GM12878 (cell line): Measurements from ENCODE around the gene OR10J5. TPM values are rescaled to one million over a fixed set of nuclear protein-coding genes. Genes with fewer than 3 reads are reported as not detected.

Experiments
- ATAC-seq: fragments of 200-7000 bp; cut with Tn5 transposase; 3 replicates; pipeline ENCODE4 v1.9.1; 2020; ENCODE audit warnings: mild to moderate bottlenecking, moderate library complexity
- BruUV-seq: library from RNA; stranded (reverse); fragments of 400-500 nt; replicated peaks from 2 replicates; lab custom pipeline; 2021; lab: Mats Ljungman, UMichigan
- CTCF ChIA-PET: fragments of 300-600 bp; sonication (Branson Sonifier 250); formaldehyde crosslinking; extraction: SDS; loops from one replicate; lab custom pipeline; 2021; ENCODE audit warnings: inconsistent platforms; lab: Yijun Ruan, JAX
- POLR2A ChIA-PET: fragments of 350-600 bp; formaldehyde crosslinking; extraction: SDS; loops from one replicate; lab custom pipeline; 2021; ENCODE audit warnings: inconsistent platforms; lab: Charles Lee
- RAD21 ChIA-PET: fragments of 300-600 bp; sonication (Branson Sonifier 250); formaldehyde crosslinking; loops from one replicate; lab custom pipeline; 2023; ENCODE audit warnings: antibody characterized with exemption; ENCODE audit not compliant: unreplicated experiment; lab: Charles Lee
- SMC1A ChIA-PET: fragments of 300-600 bp; sonication (Branson Sonifier 250); formaldehyde crosslinking; loops from one replicate; lab custom pipeline; 2023; ENCODE audit not compliant: unreplicated experiment, uncharacterized antibody; lab: Charles Lee
- DNase-seq: peaks from one replicate; pipeline ENCODE4 v3.0.0-alpha.2; 2011; ENCODE audit warnings: low read depth, low spot score
- FAIRE-seq: peaks from 3 replicates; lab custom pipeline; 2011; peaks lifted over from hg19 to GRCh38; lab: Jason Lieb, UNC
- H2AFZ ChIP-seq: 2 replicates; pipeline ENCODE4 v1.6.0; 2011; ENCODE audit warnings: low read depth, low read length, control low read depth; ENCODE audit not compliant: control insufficient read depth
- H3K27ac ChIP-seq: 2 replicates; pipeline ENCODE4 v1.5.1; 2011; ENCODE audit warnings: control low read depth; ENCODE audit not compliant: control insufficient read depth, insufficient read depth
- H3K27me3 ChIP-seq, 2 experiments: replicated peaks in 1 of 2; 2 replicates each; pipeline versions ENCODE4 v1.6.0 to v1.6.1; 2011; ENCODE audit warnings: low read length in 1 of 2; ENCODE audit not compliant: control insufficient read depth in 2 of 2, insufficient read depth in 2 of 2
- H3K36me3 ChIP-seq, 2 experiments: 2 replicates each; pipeline ENCODE4 v1.5.1; 2011; ENCODE audit warnings: low read length in 1 of 2; ENCODE audit not compliant: control insufficient read depth in 2 of 2, insufficient read depth in 2 of 2
- H3K4me1 ChIP-seq: 2 replicates; pipeline ENCODE4 v1.6.1; 2011; ENCODE audit warnings: mild to moderate bottlenecking, low read length, moderate library complexity, mixed read lengths; ENCODE audit not compliant: control insufficient read depth, insufficient read depth
- H3K4me2 ChIP-seq: 2 replicates; pipeline ENCODE4 v1.6.0; 2011; ENCODE audit warnings: control low read depth; ENCODE audit not compliant: control insufficient read depth, insufficient read depth
- H3K4me3 ChIP-seq: fragments of 200-600 bp; sonication (generic); 2 replicates; pipeline ENCODE4 v1.5.1; 2016
- H3K79me2 ChIP-seq: 2 replicates; pipeline ENCODE4 v1.6.0; 2011; ENCODE audit warnings: low read length; ENCODE audit not compliant: control insufficient read depth, insufficient read depth
- H3K9ac ChIP-seq: 2 replicates; pipeline ENCODE4 v1.8.0; 2011; ENCODE audit warnings: low read length, control low read depth, mixed read lengths; ENCODE audit not compliant: control insufficient read depth, insufficient read depth
- H3K9me3 ChIP-seq: replicated peaks from 3 replicates; pipeline ENCODE4 v1.5.1; 2011; ENCODE audit warnings: mild to moderate bottlenecking, low read length; ENCODE audit not compliant: control insufficient read depth, insufficient read depth
- H4K20me1 ChIP-seq: 2 replicates; pipeline ENCODE4 v1.6.0; 2011; ENCODE audit not compliant: control insufficient read depth, insufficient read depth
- CHD4 ChIP-seq: fragments of 200-600 bp; sonication (generic); IDR thresholded peaks from 2 replicates; pipeline ENCODE4 v1.6.1; 2016; ENCODE audit warnings: mild to moderate bottlenecking
- JUNB ChIP-seq: IDR thresholded peaks from 2 replicates; pipeline ENCODE4 v1.6.1; 2016; ENCODE audit warnings: antibody characterized with exemption, mild to moderate bottlenecking
- SP1 ChIP-seq: IDR thresholded peaks from one replicate; pipeline ENCODE4 v1.6.1; 2011; ENCODE audit warnings: low read depth, low read length
- STAT1 ChIP-seq: fragments of 450-650 bp; conservative IDR thresholded peaks from 2 replicates; pipeline ENCODE4 v1.6.1; 2014; ENCODE audit warnings: antibody characterized with exemption, mild to moderate bottlenecking
- ZNF207 ChIP-seq: fragments of 450-650 bp; IDR thresholded peaks from 2 replicates; pipeline ENCODE4 v1.6.1; 2014; ENCODE audit warnings: antibody characterized with exemption, mild to moderate bottlenecking, borderline replicate concordance
- WGBS: methylation state at CpG from one replicate; pipeline ENCODE4 v1.1.6; 2016; ENCODE audit warnings: low lambda C conversion rate; ENCODE audit not compliant: insufficient replicate concordance, insufficient coverage; ENCODE audit errors: missing lambda C conversion rate; 5-methylcytosine and 5-hydroxymethylcytosine counted together
- in situ Hi-C: fragments of 300-500 bp; cut with MboI; formaldehyde crosslinking; loops from 9 replicates; pipeline ENCODE4 v1.14.3; 2018; ENCODE audit warnings: mixed read lengths
- intact Hi-C: fragments of 100-400 bp; cut with micrococcal nuclease; formaldehyde crosslinking; loops from one replicate; pipeline ENCODE4 v1.14.2; 2022; ENCODE audit not compliant: unreplicated experiment
- polyA plus RNA-seq, 11 experiments: library from polyadenylated mRNA; depleted of rRNA in 4 of 11; unstranded in 6 of 11; stranded (reverse) in 5 of 11; fragments of >200 nt; fragmentation: Nextera tagmentation in 4 of 11; fragmentation: Illumina TruSeq in 1 of 11; extraction: Ambion mirVana in 4 of 11; extraction: Trizol in 1 of 11; gene quantifications; 1 replicate in 1 of 11; 2 replicates in 10 of 11; pipeline versions ENCODE4 v1.2.1 to v1.2.3, GENCODE V29; 2011 to 2016; ENCODE audit warnings: inconsistent platforms in 2 of 11, missing spikeins in 2 of 11, low read depth in 1 of 11
- total RNA-seq, 4 experiments: library from RNA; depleted of rRNA in 3 of 4; stranded (reverse); fragments of >200 nt in 3 of 4; fragmentation: Illumina TruSeq in 1 of 4; extraction: Trizol in 1 of 4; gene quantifications; 2 replicates each; pipeline versions ENCODE4 v1.2.1 to v1.2.3, GENCODE V29; 2013 to 2021
- TF ChIP-seq, protein P1 (sequence below), 3 experiments: IDR thresholded peaks in 2 of 3; conservative IDR thresholded peaks in 1 of 3; 2 replicates each; pipeline ENCODE4 v1.5.1; 2011; ENCODE audit warnings: low read depth in 3 of 3, low read length in 3 of 3, mild to moderate bottlenecking in 3 of 3, control low read depth in 2 of 3, moderate library complexity in 2 of 3, inconsistent platforms in 1 of 3, mixed read lengths in 1 of 3; ENCODE audit not compliant: control insufficient read depth in 2 of 3, insufficient read depth in 1 of 3; ENCODE audit errors: extremely low read depth in 1 of 3
- TF ChIP-seq, protein P2 (sequence below): IDR thresholded peaks from 2 replicates; pipeline ENCODE4 v1.6.1; 2012; ENCODE audit warnings: mild to moderate bottlenecking, low read depth, low read length

The OR10J5 gene
- total and polyA plus RNA-seq, 10 of the 15 experiments (the other 5 are each of a cell fraction or from before 2014, with no cell fraction given) = not detected

DNA sequence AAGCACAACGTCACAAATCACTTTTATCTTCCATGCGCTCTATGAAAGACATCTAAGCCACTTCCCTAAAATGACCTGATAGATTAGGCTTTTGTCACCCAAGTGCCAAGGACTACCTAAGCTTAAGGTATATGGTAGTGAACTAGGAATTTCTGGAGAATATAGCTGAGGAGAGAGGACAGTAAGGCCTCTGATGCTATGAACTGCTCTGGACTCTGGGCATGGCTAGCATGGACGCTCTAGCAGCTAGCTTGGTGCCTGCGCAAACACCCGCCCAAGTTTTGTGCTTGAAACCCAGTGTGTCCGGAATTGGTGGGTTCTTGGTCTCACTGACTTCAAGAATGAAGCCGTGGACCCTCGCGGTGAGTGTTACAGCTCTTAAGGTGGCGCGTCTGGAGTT, 42.5 kb downstream of the OR10J5 start:
- DNase-seq (no peak), ATAC-seq (no peak), FAIRE-seq (no peak)
- no peaks in the 10 kb centered on the region for H3K4me1 ChIP-seq
- POLR2A ChIA-PET = no interaction called here
- intact Hi-C loops = no loop called here
- CTCF ChIA-PET = no interaction called here
- no peaks in the 10 kb centered on the region for H3K36me3 ChIP-seq
- H3K4me3 ChIP-seq = no peak overlapping the region
- SMC1A ChIA-PET = interaction anchor here (2.2 kb wide), 1 partner anchor 11 kb away, joined by 6 read pairs; no protein-coding TSS in a partner anchor
- no peak overlapping the region for H3K9ac ChIP-seq
- H3K27ac ChIP-seq = no peak overlapping the region
- no peaks in the 10 kb centered on the region for H3K27me3 ChIP-seq
- in situ Hi-C loops = no loop called here
- H2AFZ ChIP-seq = no peak overlapping the region
- H3K4me2 ChIP-seq = no peak overlapping the region
- RAD21 ChIA-PET = no interaction called here
- no peak for TF ChIP-seq ZNF207
- no peak for TF ChIP-seq CHD4
- TF ChIP-seq, protein P1, sequence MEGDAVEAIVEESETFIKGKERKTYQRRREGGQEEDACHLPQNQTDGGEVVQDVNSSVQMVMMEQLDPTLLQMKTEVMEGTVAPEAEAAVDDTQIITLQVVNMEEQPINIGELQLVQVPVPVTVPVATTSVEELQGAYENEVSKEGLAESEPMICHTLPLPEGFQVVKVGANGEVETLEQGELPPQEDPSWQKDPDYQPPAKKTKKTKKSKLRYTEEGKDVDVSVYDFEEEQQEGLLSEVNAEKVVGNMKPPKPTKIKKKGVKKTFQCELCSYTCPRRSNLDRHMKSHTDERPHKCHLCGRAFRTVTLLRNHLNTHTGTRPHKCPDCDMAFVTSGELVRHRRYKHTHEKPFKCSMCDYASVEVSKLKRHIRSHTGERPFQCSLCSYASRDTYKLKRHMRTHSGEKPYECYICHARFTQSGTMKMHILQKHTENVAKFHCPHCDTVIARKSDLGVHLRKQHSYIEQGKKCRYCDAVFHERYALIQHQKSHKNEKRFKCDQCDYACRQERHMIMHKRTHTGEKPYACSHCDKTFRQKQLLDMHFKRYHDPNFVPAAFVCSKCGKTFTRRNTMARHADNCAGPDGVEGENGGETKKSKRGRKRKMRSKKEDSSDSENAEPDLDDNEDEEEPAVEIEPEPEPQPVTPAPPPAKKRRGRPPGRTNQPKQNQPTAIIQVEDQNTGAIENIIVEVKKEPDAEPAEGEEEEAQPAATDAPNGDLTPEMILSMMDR (IDR thresholded peaks at IDR 0.05 in 2 of 3, conservative IDR thresholded peaks at IDR 0.05 in 1 of 3; ENCODE audit: control insufficient read depth in 2 of 3, extremely low read depth in 1 of 3, insufficient read depth in 1 of 3, low read depth in 3 of 3, low read length in 3 of 3) = no peak
- no peak for TF ChIP-seq JUNB
- no peaks in the 10 kb centered on the region for H3K79me2 ChIP-seq
- H4K20me1 ChIP-seq = no peaks in the 10 kb centered on the region
- no peaks in the 10 kb centered on the region for H3K9me3 ChIP-seq
- BruUV-seq = no TSS peak
- 48% methylated on average over 11 of the region's 11 CpGs for WGBS

DNA sequence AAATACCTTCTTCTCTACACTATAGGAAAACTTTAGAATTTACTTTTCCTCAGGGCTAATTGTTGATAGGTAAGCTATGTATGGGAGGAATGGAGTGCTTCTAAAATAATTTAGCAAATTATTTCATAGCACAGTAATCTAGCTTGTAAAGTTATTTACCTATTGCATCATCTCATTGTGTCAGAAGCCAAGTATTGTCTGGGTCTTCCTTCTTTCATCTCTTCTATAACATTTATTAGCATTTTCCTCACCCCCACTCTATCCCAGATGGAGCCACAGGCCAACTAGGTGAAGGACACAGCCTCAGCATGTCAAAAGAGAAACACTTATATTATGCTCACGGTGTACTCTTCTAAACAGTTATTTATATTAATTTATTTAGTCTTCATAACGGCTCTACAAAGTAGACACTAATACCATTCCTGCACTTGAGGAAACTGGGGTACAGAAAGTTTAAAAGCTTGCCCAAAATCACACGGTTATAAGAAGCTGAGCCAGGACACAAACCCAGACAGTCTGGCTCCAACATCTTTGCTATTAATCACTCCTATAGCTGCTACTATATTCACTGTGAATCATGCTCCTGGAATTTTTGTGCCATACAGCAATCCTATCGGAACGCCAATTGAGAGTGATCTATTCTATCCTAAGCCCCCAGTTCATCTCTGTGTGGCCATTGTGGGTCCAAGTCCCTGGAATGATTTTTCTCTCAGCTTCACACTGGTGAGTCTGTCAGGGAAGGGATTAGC, 43.1 kb downstream of the OR10J5 start:
- H3K79me2 ChIP-seq = no peaks in the 10 kb centered on the region
- no peak for ATAC-seq
- no peaks in the 10 kb centered on the region for H3K27me3 ChIP-seq
- POLR2A ChIA-PET = no interaction called here
- H3K4me2 ChIP-seq = no peak overlapping the region
- no peak overlapping the region for H3K27ac ChIP-seq
- TF ChIP-seq STAT1 (no peak), SP1 (no peak)
- TF ChIP-seq, protein P2, sequence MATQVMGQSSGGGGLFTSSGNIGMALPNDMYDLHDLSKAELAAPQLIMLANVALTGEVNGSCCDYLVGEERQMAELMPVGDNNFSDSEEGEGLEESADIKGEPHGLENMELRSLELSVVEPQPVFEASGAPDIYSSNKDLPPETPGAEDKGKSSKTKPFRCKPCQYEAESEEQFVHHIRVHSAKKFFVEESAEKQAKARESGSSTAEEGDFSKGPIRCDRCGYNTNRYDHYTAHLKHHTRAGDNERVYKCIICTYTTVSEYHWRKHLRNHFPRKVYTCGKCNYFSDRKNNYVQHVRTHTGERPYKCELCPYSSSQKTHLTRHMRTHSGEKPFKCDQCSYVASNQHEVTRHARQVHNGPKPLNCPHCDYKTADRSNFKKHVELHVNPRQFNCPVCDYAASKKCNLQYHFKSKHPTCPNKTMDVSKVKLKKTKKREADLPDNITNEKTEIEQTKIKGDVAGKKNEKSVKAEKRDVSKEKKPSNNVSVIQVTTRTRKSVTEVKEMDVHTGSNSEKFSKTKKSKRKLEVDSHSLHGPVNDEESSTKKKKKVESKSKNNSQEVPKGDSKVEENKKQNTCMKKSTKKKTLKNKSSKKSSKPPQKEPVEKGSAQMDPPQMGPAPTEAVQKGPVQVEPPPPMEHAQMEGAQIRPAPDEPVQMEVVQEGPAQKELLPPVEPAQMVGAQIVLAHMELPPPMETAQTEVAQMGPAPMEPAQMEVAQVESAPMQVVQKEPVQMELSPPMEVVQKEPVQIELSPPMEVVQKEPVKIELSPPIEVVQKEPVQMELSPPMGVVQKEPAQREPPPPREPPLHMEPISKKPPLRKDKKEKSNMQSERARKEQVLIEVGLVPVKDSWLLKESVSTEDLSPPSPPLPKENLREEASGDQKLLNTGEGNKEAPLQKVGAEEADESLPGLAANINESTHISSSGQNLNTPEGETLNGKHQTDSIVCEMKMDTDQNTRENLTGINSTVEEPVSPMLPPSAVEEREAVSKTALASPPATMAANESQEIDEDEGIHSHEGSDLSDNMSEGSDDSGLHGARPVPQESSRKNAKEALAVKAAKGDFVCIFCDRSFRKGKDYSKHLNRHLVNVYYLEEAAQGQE = no peak
- TF ChIP-seq, all 136 proteins: peak for 0
- Histone ChIP-seq H3K4me3 (no peak overlapping the region), H3K4me1 (no peaks in the 10 kb centered on the region), H3K36me3 (no peaks in the 10 kb centered on the region), H3K9me3 (no peaks in the 10 kb centered on the region), H4K20me1 (no peaks in the 10 kb centered on the region), H3K9ac (no peak overlapping the region), H2AFZ (no peak overlapping the region)
- DNase-seq (no peak), FAIRE-seq (no peak)
- ChIA-PET RAD21 (no interaction called here), SMC1A (interaction anchor here (2.2 kb wide), 1 partner anchor 10 kb away, joined by 6 read pairs; no protein-coding TSS in a partner anchor), CTCF (no interaction called here)
- in situ Hi-C loops (no loop called here), intact Hi-C loops (no loop called here)
- 18% methylated on average over 5 of the region's 5 CpGs for WGBS
- no TSS peak for BruUV-seq
